K562 (cell line): Measurements from ENCODE around the gene PLEKHM2. TPM values are rescaled to one million over a fixed set of nuclear protein-coding genes. Genes with fewer than 3 reads are reported as not detected.

ENCODE experiments used
- BCOR ChIP-seq: fragments of 450-650 bp; IDR thresholded peaks from 2 replicates; pipeline ENCODE4 v1.6.1; 2016
- CCAR2 ChIP-seq: fragments of 200-400 bp; formaldehyde crosslinking; IDR thresholded peaks from 2 replicates; pipeline ENCODE4 v1.6.1; 2017; ENCODE audit warnings: mild to moderate bottlenecking, low read depth, low read length
- ETV1 ChIP-seq: fragments of 450-650 bp; conservative IDR thresholded peaks from 2 replicates; pipeline ENCODE4 v1.6.1; 2016; ENCODE audit warnings: missing genetic modification characterization, control low read depth, low read depth, missing compliant biosample characterization
- FOXP1 ChIP-seq: sonication (generic); formaldehyde crosslinking; IDR thresholded peaks from 2 replicates; pipeline ENCODE4 v1.8.0; 2022; ENCODE audit warnings: mild to moderate bottlenecking, missing genetic modification reagents
- HNRNPL ChIP-seq: fragments of 200-400 bp; formaldehyde crosslinking; IDR thresholded peaks from 2 replicates; pipeline ENCODE4 v1.6.1; 2017; ENCODE audit warnings: low read depth, mild to moderate bottlenecking, low read length
- MTA2 ChIP-seq: fragments of 450-650 bp; IDR thresholded peaks from 2 replicates; pipeline ENCODE4 v1.6.1; 2016; ENCODE audit warnings: low read depth
- NFYB ChIP-seq: IDR thresholded peaks from 2 replicates; pipeline ENCODE4 v1.6.1; 2011; ENCODE audit warnings: mild to moderate bottlenecking, moderate library complexity; ENCODE audit not compliant: insufficient read length; ENCODE audit errors: extremely low read depth
- PHF21A ChIP-seq: fragments of 450-650 bp; IDR thresholded peaks from 2 replicates; pipeline ENCODE4 v1.6.1; 2017; ENCODE audit warnings: low read depth, borderline replicate concordance
- SAFB2 ChIP-seq: fragments of 200-400 bp; formaldehyde crosslinking; IDR thresholded peaks from 2 replicates; pipeline ENCODE4 v1.6.1; 2018; ENCODE audit warnings: borderline replicate concordance, low read length, low read depth, moderate library complexity; ENCODE audit not compliant: severe bottlenecking
- SMAD4 ChIP-seq: fragments of 250-450 bp; sonication (Bioruptor Pico); conservative IDR thresholded peaks from 2 replicates; pipeline ENCODE4 v1.8.0; 2021; ENCODE audit warnings: inconsistent platforms, mild to moderate bottlenecking, moderate library complexity
- SMARCA4 ChIP-seq: fragments of 450-650 bp; IDR thresholded peaks from 2 replicates; pipeline ENCODE4 v1.6.1; 2016
- SMARCB1 ChIP-seq: IDR thresholded peaks from 2 replicates; pipeline ENCODE4 v1.6.1; 2011; ENCODE audit warnings: improper control_type of control experiment, low read depth; ENCODE audit not compliant: insufficient read length
- SMARCE1 ChIP-seq: fragments of 450-650 bp; IDR thresholded peaks from 2 replicates; pipeline ENCODE4 v1.7.1; 2016; ENCODE audit warnings: mild to moderate bottlenecking
- SRSF3 ChIP-seq: fragments of 200-400 bp; formaldehyde crosslinking; IDR thresholded peaks from 2 replicates; pipeline ENCODE4 v1.6.1; 2016; ENCODE audit warnings: mild to moderate bottlenecking, low read length, moderate library complexity; ENCODE audit not compliant: insufficient read depth
- STAT5A ChIP-seq: IDR thresholded peaks from 2 replicates; pipeline ENCODE4 v1.6.1; 2012; ENCODE audit warnings: low read length, inconsistent platforms, borderline replicate concordance
- SUPT5H ChIP-seq: fragments of 450-650 bp; IDR thresholded peaks from 2 replicates; pipeline ENCODE4 v1.6.1; 2016
- WHSC1 ChIP-seq: IDR thresholded peaks from one replicate; pipeline ENCODE4 v1.6.1; 2012; ENCODE audit warnings: low read length, control low read depth, inconsistent platforms
- XRCC4 ChIP-seq: IDR thresholded peaks from one replicate; pipeline ENCODE4 v1.6.1; 2011; ENCODE audit not compliant: insufficient read depth, insufficient read length; ENCODE audit errors: extremely low read depth
- ZNF197 ChIP-seq: fragments of 200-800 bp; sonication (Bioruptor generic); IDR thresholded peaks from 2 replicates; pipeline ENCODE4 v1.6.1; 2016; ENCODE audit warnings: low read depth, missing genetic modification characterization, missing compliant biosample characterization
- ZNF24 ChIP-seq: fragments of 450-650 bp; IDR thresholded peaks from 2 replicates; pipeline ENCODE4 v1.6.1; 2016
- ZNF316 ChIP-seq: fragments of 450-650 bp; IDR thresholded peaks from 2 replicates; pipeline ENCODE4 v1.6.1; 2016
- polyA plus RNA-seq, 8 experiments: library from polyadenylated mRNA; depleted of rRNA in 4 of 8; stranded (reverse) in 5 of 8; unstranded in 3 of 8; fragments of >200 nt; fragmentation: Nextera tagmentation in 2 of 8; fragmentation: Illumina TruSeq in 1 of 8; extraction: Ambion mirVana in 2 of 8; extraction: Trizol in 1 of 8; gene quantifications; 2 replicates each; pipeline versions ENCODE4 v1.2.1 to v1.2.3, GENCODE V29; 2011 to 2014; ENCODE audit warnings: inconsistent platforms in 1 of 8, missing spikeins in 1 of 8
- total RNA-seq, 7 experiments: library from RNA; depleted of rRNA in 6 of 7; stranded (reverse); fragments of >200 nt in 6 of 7; fragmentation: Illumina TruSeq in 2 of 7; extraction: Trizol in 2 of 7; gene quantifications; 2 replicates each; pipeline versions ENCODE4 v1.2.1 to v1.2.3, GENCODE V29; 2011 to 2021; ENCODE audit warnings: low replicate concordance in 1 of 7
- TF ChIP-seq, protein P1 (sequence below): sonication (generic); formaldehyde crosslinking; IDR thresholded peaks from 2 replicates; pipeline ENCODE4 v1.8.1; 2023; ENCODE audit warnings: mild to moderate bottlenecking, missing genetic modification reagents
- TF ChIP-seq, protein P2 (sequence below): fragments of 450-650 bp; IDR thresholded peaks from 2 replicates; pipeline ENCODE4 v1.6.1; 2016; ENCODE audit warnings: mild to moderate bottlenecking
- TF ChIP-seq, protein P3 (sequence below): IDR thresholded peaks from 2 replicates; pipeline ENCODE4 v1.6.1; 2011; ENCODE audit warnings: borderline replicate concordance, low read depth, mild to moderate bottlenecking, moderate library complexity, low read length; ENCODE audit not compliant: insufficient read depth, poor library complexity, severe bottlenecking

PLEKHM2 gene
- total and polyA plus RNA-seq, 9 of the 15 experiments (the other 6 are each of a cell fraction or from before 2014, with no cell fraction given), result 0.27 to 63.7 (median 33.2) TPM

DNA sequence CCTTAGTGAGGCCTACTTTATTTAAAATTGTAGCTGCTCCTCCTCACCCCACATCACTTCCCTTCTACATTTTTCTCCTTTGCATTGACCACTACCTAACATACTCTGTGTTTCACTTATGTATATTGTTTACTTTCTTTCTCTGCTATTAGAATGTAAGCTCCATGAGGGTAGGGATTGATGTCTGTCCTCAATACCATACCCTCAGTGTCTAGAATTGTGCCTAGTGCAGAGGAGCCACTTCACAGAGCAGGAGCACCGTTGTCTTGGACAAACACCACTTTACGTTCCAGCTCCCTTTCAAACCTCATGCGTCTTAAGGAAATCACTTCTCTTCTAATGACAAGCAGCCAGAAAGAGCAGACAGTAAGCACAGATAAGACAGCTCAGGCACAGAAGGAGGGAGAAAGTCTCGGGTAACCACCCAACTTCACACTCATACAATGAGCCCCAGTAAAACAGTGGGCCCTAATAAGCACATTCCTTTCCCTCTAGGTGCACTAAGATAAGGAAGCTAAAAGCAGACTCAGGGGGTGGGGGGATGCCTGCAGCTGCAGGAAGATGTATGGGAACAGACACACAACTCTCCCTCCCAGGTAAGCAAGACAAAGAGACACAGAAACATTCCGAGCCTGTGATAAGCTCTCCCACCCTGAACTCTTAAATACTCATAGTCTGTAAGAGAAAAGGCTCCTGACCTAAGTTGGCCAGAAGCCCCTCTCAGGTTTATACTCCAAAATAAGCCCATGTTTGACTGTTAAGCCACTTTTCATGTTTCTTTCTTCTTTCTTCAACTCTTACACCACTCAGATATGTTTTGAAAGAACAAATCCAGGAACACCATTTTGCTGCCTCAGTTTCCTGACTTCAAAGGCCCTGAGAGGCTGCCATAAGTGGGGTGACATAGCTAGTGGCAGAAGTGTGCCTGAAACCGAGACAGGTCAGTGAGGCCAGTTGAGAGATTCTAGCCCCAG is 7.1 kb upstream of the PLEKHM2 start (continued):
- TF ChIP-seq ZNF24 (no peak), HNRNPL (no peak), SUPT5H (no peak), STAT5A (0 out of 2 replicates have a peak, but pooled peaks have one; percentile 21), ETV1 (tag) (no peak), SMARCA4 (peak; percentile 60), SMARCB1 (no peak), ZNF197 (CRISPR knock-in tag) (no peak), PHF21A (peak; percentile 37; the same call in 1 of the 2 replicates), FOXP1 (CRISPR knock-in tag) (no peak), SAFB2 (no peak), BCOR (no peak), XRCC4 (no peak), SRSF3 (no peak), NFYB (no peak), ZNF316 (peak; percentile 93), WHSC1 (no peak), CCAR2 (no peak), SMARCE1 (0 out of 2 replicates have a peak, but pooled peaks have one; percentile 15), SMAD4 (CRISPR knock-in tag) (0 out of 2 replicates have a peak, but pooled peaks have one; percentile 24), MTA2 (peak; percentile 66; the same call in 1 of the 2 replicates)
- TF ChIP-seq, protein P1, sequence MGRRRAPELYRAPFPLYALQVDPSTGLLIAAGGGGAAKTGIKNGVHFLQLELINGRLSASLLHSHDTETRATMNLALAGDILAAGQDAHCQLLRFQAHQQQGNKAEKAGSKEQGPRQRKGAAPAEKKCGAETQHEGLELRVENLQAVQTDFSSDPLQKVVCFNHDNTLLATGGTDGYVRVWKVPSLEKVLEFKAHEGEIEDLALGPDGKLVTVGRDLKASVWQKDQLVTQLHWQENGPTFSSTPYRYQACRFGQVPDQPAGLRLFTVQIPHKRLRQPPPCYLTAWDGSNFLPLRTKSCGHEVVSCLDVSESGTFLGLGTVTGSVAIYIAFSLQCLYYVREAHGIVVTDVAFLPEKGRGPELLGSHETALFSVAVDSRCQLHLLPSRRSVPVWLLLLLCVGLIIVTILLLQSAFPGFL (CRISPR knock-in tag), result no peak
- TF ChIP-seq, protein P2, sequence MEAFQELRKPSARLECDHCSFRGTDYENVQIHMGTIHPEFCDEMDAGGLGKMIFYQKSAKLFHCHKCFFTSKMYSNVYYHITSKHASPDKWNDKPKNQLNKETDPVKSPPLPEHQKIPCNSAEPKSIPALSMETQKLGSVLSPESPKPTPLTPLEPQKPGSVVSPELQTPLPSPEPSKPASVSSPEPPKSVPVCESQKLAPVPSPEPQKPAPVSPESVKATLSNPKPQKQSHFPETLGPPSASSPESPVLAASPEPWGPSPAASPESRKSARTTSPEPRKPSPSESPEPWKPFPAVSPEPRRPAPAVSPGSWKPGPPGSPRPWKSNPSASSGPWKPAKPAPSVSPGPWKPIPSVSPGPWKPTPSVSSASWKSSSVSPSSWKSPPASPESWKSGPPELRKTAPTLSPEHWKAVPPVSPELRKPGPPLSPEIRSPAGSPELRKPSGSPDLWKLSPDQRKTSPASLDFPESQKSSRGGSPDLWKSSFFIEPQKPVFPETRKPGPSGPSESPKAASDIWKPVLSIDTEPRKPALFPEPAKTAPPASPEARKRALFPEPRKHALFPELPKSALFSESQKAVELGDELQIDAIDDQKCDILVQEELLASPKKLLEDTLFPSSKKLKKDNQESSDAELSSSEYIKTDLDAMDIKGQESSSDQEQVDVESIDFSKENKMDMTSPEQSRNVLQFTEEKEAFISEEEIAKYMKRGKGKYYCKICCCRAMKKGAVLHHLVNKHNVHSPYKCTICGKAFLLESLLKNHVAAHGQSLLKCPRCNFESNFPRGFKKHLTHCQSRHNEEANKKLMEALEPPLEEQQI, result no peak
- TF ChIP-seq, protein P3, sequence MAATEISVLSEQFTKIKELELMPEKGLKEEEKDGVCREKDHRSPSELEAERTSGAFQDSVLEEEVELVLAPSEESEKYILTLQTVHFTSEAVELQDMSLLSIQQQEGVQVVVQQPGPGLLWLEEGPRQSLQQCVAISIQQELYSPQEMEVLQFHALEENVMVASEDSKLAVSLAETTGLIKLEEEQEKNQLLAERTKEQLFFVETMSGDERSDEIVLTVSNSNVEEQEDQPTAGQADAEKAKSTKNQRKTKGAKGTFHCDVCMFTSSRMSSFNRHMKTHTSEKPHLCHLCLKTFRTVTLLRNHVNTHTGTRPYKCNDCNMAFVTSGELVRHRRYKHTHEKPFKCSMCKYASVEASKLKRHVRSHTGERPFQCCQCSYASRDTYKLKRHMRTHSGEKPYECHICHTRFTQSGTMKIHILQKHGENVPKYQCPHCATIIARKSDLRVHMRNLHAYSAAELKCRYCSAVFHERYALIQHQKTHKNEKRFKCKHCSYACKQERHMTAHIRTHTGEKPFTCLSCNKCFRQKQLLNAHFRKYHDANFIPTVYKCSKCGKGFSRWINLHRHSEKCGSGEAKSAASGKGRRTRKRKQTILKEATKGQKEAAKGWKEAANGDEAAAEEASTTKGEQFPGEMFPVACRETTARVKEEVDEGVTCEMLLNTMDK, result no peak
